CD4-positive, alpha-beta T cell treated with Interleukin-21 for 1 hour (primary cell): ENCODE data around the gene VPS35L.

ENCODE experiments used
- DNase-seq: peaks from one replicate; pipeline ENCODE4 v3.0.0-alpha.2; 2020

VPS35L gene

DNA sequence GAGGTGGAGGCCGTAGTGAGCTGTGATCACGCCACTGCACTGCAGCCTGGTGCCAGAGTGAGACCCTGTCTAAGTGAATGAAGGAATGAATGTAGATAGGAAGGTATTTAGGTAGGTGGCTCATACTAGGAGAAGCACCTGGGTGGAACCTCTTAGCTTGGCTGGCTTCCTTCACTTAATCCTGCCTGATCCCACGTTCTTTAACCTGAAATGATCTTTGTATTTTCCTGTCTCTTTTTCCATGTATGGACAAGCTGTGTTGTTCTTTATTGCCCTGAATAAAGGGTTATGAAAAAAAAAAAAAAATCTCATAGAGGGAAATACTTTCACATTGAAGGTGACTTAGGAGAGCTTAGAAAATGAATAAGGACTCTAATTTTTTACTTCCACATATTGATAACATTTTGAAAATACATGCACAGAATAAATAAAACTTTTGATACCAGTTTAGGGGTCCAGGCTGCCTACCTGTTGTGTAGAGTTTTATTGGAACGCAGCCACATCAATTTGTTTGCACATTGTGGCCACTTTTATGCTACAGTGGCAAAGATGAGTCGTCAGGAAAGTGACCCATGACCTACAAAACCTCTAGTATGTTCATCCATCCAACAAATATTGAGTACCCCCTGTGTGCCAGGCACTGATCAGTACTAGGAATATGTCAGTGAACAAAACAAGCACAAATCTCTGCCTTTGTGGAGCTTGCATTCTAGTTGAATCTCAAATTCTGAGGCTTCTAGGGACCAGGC lies 44.6 kb downstream of the VPS35L start:
- DNase-seq, result no peak

DNA sequence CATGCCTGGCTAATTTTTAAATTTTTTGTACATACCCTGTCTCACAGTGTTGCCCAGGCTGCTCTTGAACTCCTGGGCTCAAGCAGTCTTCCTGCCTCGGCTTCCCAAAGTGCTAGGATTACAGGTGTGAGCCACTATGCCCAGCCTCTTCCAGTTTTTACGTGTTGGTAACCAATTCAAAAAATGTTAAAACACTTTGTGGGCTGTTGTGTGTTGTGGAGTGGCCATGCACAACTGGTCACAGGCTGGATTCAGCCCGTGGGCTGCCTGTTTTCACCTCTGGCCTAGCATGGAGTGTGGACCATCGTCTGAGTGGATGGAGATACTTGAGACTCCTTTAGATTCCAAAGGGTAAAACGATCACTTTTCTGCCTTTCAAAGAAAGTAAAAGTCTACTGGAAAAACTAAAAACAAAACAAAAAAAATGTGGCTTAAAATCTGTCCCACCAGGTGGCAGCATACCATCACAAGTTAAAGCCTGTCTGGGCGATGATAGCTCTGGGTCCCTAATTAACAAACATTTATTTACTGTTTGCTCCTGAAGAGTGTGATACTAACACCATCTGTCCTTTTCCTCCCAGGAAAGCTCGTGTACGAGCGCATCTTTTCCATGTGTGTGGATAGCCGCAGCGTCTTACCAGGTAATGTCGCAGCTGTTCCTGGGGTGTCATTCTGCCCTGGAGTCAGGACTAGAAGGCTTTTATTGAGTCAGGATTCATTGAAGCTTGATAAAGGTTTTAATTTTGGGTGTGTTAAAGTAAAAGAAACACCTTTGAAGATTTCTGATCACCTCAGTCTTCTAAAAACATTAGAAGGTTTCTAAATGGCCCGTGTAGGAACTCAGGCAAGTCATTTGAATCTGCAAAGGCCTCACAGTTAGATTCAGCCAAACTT lies 45.8 kb downstream of the VPS35L start:
- peak; percentile 50 for DNase-seq

- no peak for DNase-seq
Observed at GRCh38 chr16:19604911-19605310, 49.4 kb downstream of the VPS35L start.

- no peak for DNase-seq
Observed at GRCh38 chr16:19605701-19606100, 50.2 kb downstream of the VPS35L start.

GRCh38 chr16:19607616-19608280 lies 52.2 kb downstream of the VPS35L start:
- no peak for DNase-seq

DNA sequence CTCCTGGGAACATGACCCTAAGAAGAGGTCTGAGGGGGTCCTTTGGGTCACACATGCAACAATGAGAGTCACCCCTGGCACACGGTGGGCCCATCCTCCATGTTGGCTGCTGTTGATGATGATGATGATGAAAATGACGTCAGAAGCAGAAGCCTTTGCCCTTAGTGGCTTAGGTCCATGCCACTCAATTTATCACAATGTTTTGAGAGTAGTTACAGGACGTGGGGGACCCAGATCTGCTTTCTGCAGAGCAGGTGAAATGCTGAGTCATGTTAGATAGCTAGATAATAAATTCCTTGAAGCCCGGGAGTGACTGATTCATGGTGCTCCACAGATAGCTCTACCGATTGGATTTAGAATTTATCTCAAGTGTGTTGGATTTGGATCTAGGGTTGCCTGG lies 53.9 kb downstream of the VPS35L start:
- DNase-seq, result no peak

DNA sequence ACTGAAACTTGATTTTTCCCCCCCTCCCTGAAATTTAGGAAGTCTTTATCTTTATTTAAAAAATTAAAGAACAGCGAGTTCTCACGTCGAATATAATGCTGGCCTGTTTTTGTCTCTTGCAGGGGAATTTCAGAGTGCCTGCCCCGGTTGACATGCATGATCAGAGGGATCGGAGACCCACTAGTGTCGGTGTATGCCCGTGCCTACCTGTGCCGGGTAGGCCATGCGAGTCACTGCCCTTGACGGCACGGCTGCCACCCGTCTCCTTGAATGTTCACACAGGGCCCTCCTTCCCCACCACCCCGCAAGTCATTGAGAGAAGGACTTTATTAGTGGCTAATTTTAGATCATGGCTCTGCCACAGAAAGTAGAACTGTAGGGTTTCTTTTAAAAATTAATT lies 54.7 kb downstream of the VPS35L start:
- DNase-seq, result no peak

DNA sequence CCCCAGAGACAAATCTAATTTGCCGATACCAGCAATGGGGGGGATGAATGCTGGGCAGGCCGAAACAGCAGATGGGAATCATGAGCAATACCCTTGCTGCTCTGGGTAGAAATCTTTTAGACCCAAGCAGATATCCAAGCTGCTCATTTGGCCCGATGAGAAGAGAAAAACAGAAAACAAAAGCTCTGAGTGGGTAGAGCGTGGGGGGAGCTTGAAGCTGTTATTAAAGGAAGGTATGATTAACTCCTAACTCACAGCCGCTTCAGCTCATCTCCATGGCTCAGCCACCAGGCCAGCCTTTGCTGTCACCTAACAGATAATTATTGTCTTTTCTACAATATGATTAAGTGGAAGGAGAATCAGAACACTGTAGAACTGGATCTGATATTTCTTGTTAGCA lies 58.3 kb downstream of the VPS35L start:
- no peak for DNase-seq

- no peak for DNase-seq
Observed at GRCh38 chr16:19616241-19616640, 60.7 kb downstream of the VPS35L start.

DNA sequence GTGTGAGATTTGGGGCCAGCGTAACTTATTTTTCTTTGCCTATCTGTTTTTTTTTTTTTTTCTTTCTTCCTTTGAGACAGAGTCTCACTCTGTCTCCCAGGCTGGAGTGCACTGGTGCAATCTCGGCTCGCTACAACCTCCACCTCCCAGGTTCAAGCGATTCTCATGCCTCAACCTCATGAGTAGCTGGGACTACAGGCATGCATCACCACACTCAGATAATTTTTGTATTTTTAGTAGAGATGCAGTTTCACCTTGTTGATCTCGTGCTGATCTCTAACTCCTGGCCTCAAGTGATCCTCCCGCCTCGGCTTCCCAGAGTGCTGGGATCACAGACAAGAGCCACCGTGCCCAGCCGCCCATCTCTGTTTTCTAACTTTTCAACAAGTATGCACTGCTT lies 63.4 kb downstream of the VPS35L start:
- DNase-seq, result no peak

- no peak for DNase-seq
Observed at GRCh38 chr16:19621445-19621844, 65.9 kb downstream of the VPS35L start.

- DNase-seq, result no peak
Observed at GRCh38 chr16:19625039-19625438, 69.5 kb downstream of the VPS35L start.

DNA sequence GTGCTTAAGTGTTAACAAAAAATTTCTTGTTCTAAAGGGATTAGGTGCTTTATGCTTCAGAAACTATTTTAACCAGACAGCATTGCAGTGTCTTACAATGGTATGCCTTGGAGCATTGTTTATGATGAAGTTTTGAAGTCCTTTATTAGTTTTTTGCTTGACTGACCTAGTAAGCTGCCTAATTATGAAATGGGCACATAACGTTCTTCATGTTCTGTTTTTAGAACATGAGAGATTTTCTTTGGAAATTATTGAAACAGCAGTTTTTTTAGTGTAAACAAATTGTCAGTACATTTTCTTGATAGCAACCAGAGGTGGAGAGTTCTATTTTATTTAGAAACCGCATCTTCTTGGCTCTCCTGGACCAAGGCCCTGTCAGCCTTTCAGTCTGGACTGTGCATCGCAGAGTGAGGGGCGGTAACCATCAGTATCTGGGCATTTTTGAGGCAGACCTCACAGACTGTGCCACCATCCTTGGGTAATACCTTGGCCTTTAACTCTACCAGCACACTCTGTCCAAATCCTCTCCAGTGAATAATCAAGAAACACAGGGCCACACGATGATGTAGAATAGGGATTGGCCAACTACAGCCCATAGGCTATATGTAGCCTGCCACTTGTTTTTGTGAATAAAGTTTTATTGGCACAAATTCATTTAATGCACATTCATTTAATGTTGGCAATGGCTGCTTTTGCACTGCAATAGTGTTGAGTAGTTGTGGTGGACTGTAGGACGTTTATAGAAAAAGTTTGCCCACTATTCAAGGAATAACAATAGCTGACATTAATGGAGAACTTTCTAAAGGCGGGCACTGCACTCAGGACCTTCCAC lies 81.1 kb downstream of the VPS35L start:
- no peak for DNase-seq

- DNase-seq, result peak; percentile 45
Observed at GRCh38 chr16:19639986-19640421, 84.5 kb downstream of the VPS35L start.

DNA sequence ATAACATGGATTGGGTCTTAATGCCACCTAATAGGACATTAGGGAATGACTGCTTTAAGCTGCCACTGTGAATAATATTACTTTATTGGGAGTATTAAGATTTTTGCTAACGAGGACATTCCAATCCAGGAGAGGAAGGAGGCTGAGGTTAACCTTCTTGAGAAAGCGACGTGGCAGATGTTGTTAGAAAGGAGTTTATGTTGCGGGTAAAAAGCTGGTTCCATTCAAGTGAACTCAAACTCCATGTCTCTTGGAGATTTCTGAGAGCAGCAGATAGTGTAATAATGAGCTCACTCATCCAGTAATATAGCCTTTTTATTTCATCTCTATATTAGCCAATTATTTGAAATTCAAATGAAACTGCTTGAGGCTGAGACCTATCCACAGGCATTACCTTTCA lies 87.0 kb downstream of the VPS35L start:
- DNase-seq, result no peak

GRCh38 chr16:19644877-19645276 lies 89.4 kb downstream of the VPS35L start:
- DNase-seq, result no peak

DNA sequence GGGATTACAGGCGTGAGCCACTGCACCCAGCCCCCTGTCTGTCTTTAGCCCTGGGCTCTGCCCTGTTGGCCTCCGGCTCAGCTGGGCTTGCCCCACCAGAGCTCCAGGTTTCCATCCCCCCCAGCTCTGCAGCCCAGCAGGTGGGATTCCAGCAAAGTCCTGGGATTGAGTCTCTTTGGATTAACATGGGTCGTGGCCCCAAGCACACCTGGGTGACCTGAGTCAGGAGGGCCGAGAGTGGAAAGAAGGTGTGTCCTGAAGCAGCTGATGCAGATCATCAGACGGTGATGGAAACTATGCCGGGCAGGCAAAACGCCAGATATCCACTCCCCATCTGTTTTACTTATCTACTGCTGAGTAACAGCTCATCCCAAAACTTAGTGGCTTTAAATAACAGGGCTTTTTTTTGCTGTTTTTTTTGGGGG lies 90.1 kb downstream of the VPS35L start:
- no peak for DNase-seq

- no peak for DNase-seq
Observed at GRCh38 chr16:19649980-19650379, 94.5 kb downstream of the VPS35L start.

DNA sequence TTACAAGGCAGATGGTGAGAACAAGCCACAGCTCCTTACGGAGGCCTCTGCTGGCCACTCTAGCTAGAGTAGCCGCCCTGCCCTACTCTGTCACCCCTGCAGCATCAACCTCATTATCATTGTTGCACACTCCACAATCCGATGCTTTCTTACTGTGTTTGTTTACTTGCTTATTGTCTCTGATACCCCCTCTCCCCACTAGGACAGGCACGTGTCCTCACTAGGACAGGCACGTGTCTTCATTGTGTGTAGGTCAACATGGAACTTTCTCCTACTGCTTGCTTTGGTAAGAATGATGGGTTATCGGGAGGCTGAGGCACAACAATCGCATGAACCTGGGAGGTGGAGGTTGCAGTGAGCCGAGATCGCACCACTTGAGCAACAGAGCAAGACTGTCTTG lies 98.6 kb downstream of the VPS35L start:
- DNase-seq, result no peak

DNA sequence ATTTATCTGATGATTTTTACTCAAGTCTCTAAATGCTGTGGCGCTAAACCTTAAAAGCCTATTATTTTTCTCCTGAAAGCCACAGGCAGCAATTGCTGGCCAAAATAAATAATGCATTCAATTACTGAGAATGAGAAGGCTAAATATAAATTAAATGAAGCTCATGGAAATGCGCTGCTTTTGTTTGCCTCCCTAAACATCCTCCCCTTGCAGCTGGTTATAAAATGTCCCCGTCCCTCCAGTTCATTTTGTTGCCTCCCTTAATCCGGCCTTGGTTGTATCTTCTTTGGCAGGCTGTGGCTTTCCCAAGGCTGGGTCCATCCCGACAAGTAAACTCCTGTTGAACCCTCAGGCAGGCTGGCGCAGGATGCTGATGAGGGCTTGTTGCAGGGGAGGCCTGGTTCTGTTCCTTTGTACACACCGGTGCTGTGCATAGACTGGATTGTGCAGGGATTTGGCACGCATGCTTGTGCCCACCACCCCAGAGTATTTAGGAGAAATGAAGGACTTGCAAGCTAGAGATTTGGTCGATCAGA lies 99.8 kb downstream of the VPS35L start:
- no peak for DNase-seq

DNA sequence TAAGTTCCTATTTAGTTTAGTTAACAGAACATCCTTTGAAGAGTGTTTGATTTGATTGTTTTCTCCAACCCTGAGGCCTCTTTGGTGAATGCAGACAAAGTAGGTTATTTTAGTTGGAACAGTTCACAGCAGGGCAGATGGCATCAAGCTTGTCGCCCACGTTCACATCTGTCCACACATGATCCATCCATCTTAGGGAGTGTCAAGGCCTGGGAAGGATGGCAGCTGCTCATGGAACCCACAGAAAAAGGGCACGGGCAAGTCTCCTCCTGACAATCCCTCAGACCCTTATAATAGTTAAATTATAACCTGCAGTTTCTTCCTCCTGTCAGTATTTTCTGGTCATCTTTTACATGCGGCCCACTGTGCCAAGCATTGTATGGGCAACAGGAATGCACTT lies 102.3 kb downstream of the VPS35L start:
- DNase-seq, result no peak

GRCh38 chr16:19659554-19659953 lies 104.1 kb downstream of the VPS35L start:
- no peak for DNase-seq
